A549 treated with DMSO at 1 μM for 4 hours (cell line): ENCODE measurements around the gene CRYZL1. TPM values are rescaled to one million over a fixed set of nuclear protein-coding genes. Genes with fewer than 3 reads are reported as not detected.

Source experiments
- total RNA-seq: library from RNA; stranded (reverse); fragments of 200-300 nt; extraction: Qiagen RNA extraction; gene quantifications from 5 replicates; pipeline ENCODE4 v1.2.3, GENCODE V29; 2022; ENCODE audit warnings: low read depth

The CRYZL1 gene
- 11.6 to 16.8 TPM (median 13.0 TPM) in 5 replicates for total RNA-seq

GRCh38 chr21:33641352-33642026, at the start of gene CRYZL1:
TSS of gene CRYZL1 (minus strand) at chr21:33641741. CDS start at chr21:33631551, 10,190 bp downstream.

GRCh38 chr21:33642027-33642895, 720 bp upstream of the CRYZL1 start, which contains the start of gene ITSN1:
TSS of gene ITSN1 (plus strand) at chr21:33642501. CDS start at chr21:33718829, 76,328 bp downstream.

GRCh38 chr21:33588485-33589335, 52.8 kb downstream of the CRYZL1 start, which contains the start of gene DONSON:
TSS of gene DONSON (minus strand) at chr21:33588684. CDS start at chr21:33588641, 43 bp downstream.

GRCh38 chr21:33542640-33543504, 98.7 kb downstream of the CRYZL1 start, which contains the start of gene SON:
TSS of gene SON (plus strand) at chr21:33543038. CDS start at chr21:33543093, 55 bp downstream.

GRCh38 chr21:33541756-33542639, 99.5 kb downstream of the CRYZL1 start, which contains the start of gene GART:
TSS of gene GART (minus strand) at chr21:33542117. CDS start at chr21:33539315, 2,802 bp downstream.

Other genes starting within 250 kb of the CRYZL1 start
- 50.3 to 61.6 TPM (median 59.8 TPM) in 5 replicates for gene IFNGR2, start 238.3 kb downstream of the CRYZL1 start, total RNA-seq
- gene TMEM50B, start 161.8 kb downstream of the CRYZL1 start, total RNA-seq, result 9.8 to 11.9 TPM (median 11.0 TPM) in 5 replicates
- gene DNAJC28, start 150.0 kb downstream of the CRYZL1 start, total RNA-seq, result 0.26 to 0.49 TPM (median 0.40 TPM) in 5 replicates
- 65.5 to 76.6 TPM (median 72.0 TPM) in 5 replicates for gene GART, start 99.6 kb downstream of the CRYZL1 start, total RNA-seq
- 84.4 to 104 TPM (median 96.2 TPM) in 5 replicates for gene SON, start 98.7 kb downstream of the CRYZL1 start, total RNA-seq
- gene DONSON, start 53.1 kb downstream of the CRYZL1 start, total RNA-seq, result 16.1 to 21.0 TPM (median 18.6 TPM) in 5 replicates
- gene ITSN1, start 760 bp upstream of the CRYZL1 start, total RNA-seq, result 13.3 to 19.3 TPM (median 16.7 TPM) in 5 replicates